ENCODE data around the gene S100A10. TPM values are rescaled to one million over a fixed set of nuclear protein-coding genes. Genes with fewer than 3 reads are reported as not detected.
A peak's percentile ranks its signal among the peaks of the same experiment; 100 is the strongest.

Gene S100A10
- total RNA-seq, 6 experiments from 2014 or later = 390 to 518 (median 442) TPM

- TF ChIP-seq CTCF (IDR thresholded peaks at IDR 0.05) = no peak
- Mint-ChIP-seq H3K27me3 (ENCODE audit: insufficient read depth) (peaks cover 2% of the 10 kb centered on the region), H3K27ac (no peak overlapping the region), H3K4me1 (ENCODE audit: low read depth) (peaks cover 75% of the 10 kb centered on the region), H3K36me3 (ENCODE audit: low read depth) (peaks cover 53% of the 10 kb centered on the region), H3K9me3 (no peaks in the 10 kb centered on the region), H3K4me3 (no peak overlapping the region)
- no peak for DNase-seq
Observed at GRCh38 chr1:151985768-151986167, 7.9 kb downstream of the S100A10 start.

- DNase-seq = no peak
- Mint-ChIP-seq H3K27me3 (ENCODE audit: insufficient read depth) (peaks cover 2% of the 10 kb centered on the region), H3K27ac (no peak overlapping the region), H3K36me3 (ENCODE audit: low read depth) (peaks cover 57% of the 10 kb centered on the region), H3K9me3 (no peaks in the 10 kb centered on the region), H3K4me1 (ENCODE audit: low read depth) (peaks cover 75% of the 10 kb centered on the region), H3K4me3 (no peak overlapping the region)
- no peak for TF ChIP-seq CTCF (IDR thresholded peaks at IDR 0.05)
Observed at GRCh38 chr1:151985270-151985669, 8.4 kb downstream of the S100A10 start.

- Mint-ChIP-seq H3K27me3 (ENCODE audit: insufficient read depth) (peaks cover 2% of the 10 kb centered on the region), H3K36me3 (ENCODE audit: low read depth) (peaks cover 62% of the 10 kb centered on the region), H3K4me3 (no peak overlapping the region), H3K4me1 (ENCODE audit: low read depth) (peaks cover 72% of the 10 kb centered on the region), H3K27ac (no peak overlapping the region; the same call in 1 of the 2 replicates), H3K9me3 (no peaks in the 10 kb centered on the region)
- TF ChIP-seq CTCF (IDR thresholded peaks at IDR 0.05) = no peak
- DNase-seq = no peak
Observed at GRCh38 chr1:151984313-151984956, 9.2 kb downstream of the S100A10 start.

- no peak for DNase-seq
- no peak overlapping the region; the same call in 1 of the 2 replicates for H3K27ac Mint-ChIP-seq
- peaks cover 3% of the 10 kb centered on the region for H3K27me3 Mint-ChIP-seq (ENCODE audit: insufficient read depth)
- no peaks in the 10 kb centered on the region for H3K9me3 Mint-ChIP-seq
- TF ChIP-seq CTCF (IDR thresholded peaks at IDR 0.05) = no peak
- H3K36me3 Mint-ChIP-seq (ENCODE audit: low read depth) = peaks cover 62% of the 10 kb centered on the region
- peaks cover 69% of the 10 kb centered on the region for H3K4me1 Mint-ChIP-seq (ENCODE audit: low read depth)
- H3K4me3 Mint-ChIP-seq = no peak overlapping the region
Observed at GRCh38 chr1:151982300-151983005, 11.2 kb downstream of the S100A10 start.

- Mint-ChIP-seq H3K4me3 (no peak overlapping the region), H3K27ac (peak overlapping the region; percentile 14), H3K36me3 (ENCODE audit: low read depth) (peaks cover 55% of the 10 kb centered on the region), H3K9me3 (no peaks in the 10 kb centered on the region), H3K4me1 (ENCODE audit: low read depth) (peaks cover 69% of the 10 kb centered on the region), H3K27me3 (ENCODE audit: insufficient read depth) (peaks cover 3% of the 10 kb centered on the region)
- no peak for DNase-seq
- TF ChIP-seq CTCF (IDR thresholded peaks at IDR 0.05) = no peak
Observed at GRCh38 chr1:151981178-151981525, 12.5 kb downstream of the S100A10 start.

All from HFFc6 (cell line).